ENCODE data around the gene RBM43.
"Not testable (repeated sequence)": the region's sequence is repeated elsewhere in the genome, so short reads cannot be mapped to it uniquely, and the experiment has no call there.

The RBM43 gene

GRCh38 chr2:151261231-151261976, at the start of gene RBM43:
TSS of gene RBM43 (minus strand) at chr2:151261863. CDS start at chr2:151261727, 136 bp downstream.
- TF ChIP-seq, protein P1, sequence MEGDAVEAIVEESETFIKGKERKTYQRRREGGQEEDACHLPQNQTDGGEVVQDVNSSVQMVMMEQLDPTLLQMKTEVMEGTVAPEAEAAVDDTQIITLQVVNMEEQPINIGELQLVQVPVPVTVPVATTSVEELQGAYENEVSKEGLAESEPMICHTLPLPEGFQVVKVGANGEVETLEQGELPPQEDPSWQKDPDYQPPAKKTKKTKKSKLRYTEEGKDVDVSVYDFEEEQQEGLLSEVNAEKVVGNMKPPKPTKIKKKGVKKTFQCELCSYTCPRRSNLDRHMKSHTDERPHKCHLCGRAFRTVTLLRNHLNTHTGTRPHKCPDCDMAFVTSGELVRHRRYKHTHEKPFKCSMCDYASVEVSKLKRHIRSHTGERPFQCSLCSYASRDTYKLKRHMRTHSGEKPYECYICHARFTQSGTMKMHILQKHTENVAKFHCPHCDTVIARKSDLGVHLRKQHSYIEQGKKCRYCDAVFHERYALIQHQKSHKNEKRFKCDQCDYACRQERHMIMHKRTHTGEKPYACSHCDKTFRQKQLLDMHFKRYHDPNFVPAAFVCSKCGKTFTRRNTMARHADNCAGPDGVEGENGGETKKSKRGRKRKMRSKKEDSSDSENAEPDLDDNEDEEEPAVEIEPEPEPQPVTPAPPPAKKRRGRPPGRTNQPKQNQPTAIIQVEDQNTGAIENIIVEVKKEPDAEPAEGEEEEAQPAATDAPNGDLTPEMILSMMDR (IDR thresholded peaks at IDR 0.05; ENCODE audit: low read depth, low read length): no peak

DNA sequence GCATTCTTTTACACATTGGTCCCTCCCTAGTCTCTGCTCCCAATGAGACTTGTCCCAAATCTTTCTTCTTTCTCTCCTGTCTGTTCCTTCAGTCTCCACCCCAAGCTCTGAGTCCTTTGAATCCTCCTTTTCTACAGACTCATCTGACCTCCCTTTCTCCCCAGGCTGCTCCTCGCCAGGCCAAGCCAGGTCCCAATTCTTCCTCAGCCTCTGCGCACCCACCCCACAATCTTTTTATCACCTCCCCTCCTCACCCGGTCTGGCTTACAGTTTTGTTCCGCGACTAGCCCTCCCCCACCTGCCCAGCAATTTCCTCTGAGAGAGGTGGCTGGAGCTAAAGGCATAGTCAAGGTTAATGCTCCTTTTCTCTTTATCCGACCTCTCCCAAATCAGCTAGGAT, 48.6 kb upstream of the RBM43 start:
- not testable (repeated sequence) for DNase-seq (ENCODE audit: extremely low read depth, low read depth)

More at GRCh38 chr2:151261231-151261976, at the start of gene RBM43:
- DNase-seq (ENCODE audit: extremely low read depth, low read depth): peak; percentile 83

DNA sequence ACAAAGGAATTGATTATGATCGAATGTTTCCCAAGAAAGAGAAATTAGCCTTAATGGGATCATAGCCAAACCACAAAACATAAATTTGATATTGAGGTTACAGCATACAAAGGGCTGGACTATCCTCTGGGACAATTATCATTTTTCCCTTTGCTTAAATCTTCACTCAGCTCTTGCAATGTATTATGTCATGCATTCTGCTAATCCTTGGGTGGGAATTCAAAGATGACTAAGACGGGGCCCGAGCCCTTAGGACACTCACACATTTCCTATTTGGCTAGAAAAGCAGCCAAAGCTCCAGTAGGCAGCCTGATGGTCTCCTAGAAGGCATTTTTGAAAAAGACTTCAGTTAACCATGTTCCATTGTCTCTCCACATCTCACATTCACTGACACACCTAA, 45.0 kb upstream of the RBM43 start:
- TF ChIP-seq, protein P1 (IDR thresholded peaks at IDR 0.05; ENCODE audit: low read depth, low read length): no peak
- no peak for DNase-seq (ENCODE audit: extremely low read depth, low read depth)

DNA sequence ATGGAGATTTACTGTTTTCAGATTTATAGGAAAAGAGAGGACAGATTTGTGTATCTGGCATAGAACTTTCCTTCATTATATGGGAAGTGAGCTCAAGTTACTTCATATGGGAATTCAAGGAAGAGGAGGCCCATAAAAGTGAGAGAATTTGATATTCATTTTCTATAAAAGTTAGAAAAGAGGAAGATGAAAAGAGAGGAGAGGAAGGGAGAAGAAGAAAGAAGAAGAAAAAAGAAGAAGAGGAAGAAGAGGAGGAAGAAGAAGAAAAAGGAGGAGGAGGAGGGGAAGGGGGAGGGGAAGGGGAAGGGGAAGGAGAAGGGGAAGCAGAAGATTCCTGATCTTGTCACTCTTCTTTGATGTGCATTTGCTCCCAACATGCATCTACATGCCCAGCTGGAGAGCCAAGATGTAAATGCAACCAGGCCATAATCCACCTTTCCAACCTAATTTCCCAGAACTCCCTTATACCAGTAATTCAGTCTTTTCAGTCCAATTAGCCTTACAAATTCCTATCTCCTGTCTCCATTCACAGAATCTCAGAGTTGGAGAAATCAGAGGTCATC, 43.5 kb upstream of the RBM43 start:
- no peak for DNase-seq (ENCODE audit: extremely low read depth, low read depth)
- TF ChIP-seq, protein P1 (IDR thresholded peaks at IDR 0.05; ENCODE audit: low read depth, low read length): no peak

DNA sequence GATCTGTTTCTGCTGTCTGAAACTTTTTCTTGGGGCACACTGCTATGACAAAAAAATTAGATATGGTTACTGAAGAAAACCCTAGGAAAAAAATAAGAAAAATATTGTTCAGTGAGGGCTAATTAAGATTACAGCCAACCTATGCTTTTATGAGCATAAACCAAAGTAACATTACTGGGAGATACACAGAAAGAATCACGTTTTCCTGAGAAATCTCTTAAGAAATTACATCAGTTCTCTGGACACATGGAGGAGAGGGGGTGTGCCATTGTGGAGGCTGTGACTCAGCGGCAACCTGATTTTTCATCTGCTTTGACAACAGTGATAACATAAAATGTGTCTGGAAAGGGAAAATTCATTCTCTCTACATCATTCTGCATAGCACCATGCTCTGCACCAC, 41.2 kb upstream of the RBM43 start:
- no peak for DNase-seq (ENCODE audit: extremely low read depth, low read depth)
- TF ChIP-seq, protein P1 (IDR thresholded peaks at IDR 0.05; ENCODE audit: low read depth, low read length): no peak

- TF ChIP-seq, protein P1 (IDR thresholded peaks at IDR 0.05; ENCODE audit: low read depth, low read length): no peak
- no peak for DNase-seq (ENCODE audit: extremely low read depth, low read depth)
Observed at GRCh38 chr2:151302404-151302803, 40.7 kb upstream of the RBM43 start.

- DNase-seq (ENCODE audit: extremely low read depth, low read depth): no peak
- TF ChIP-seq, protein P1 (IDR thresholded peaks at IDR 0.05; ENCODE audit: low read depth, low read length): no peak
Observed at GRCh38 chr2:151299920-151300539, 38.4 kb upstream of the RBM43 start.

Data from AG09319 (cell line).